K562 (cell line): ENCODE results near the gene MADD. TPM values are rescaled to one million over a fixed set of nuclear protein-coding genes. Genes with fewer than 3 reads are reported as not detected.

Experiments used
- ATAC-seq: fragments of 200-7000 bp; cut with Tn5 transposase; 3 replicates; pipeline ENCODE4 v1.9.1; 2020; ENCODE audit warnings: moderate library complexity
- BruUV-seq: library from RNA; stranded (reverse); fragments of 400-500 nt; replicated peaks from 2 replicates; lab custom pipeline; 2021; lab: Mats Ljungman, UMichigan
- CTCF ChIA-PET: fragments of 300-600 bp; formaldehyde crosslinking; extraction: SDS; loops from one replicate; lab custom pipeline; 2021; ENCODE audit warnings: low intra/inter-chr PET ratio; lab: Yijun Ruan, JAX
- POLR2A ChIA-PET: fragments of 300-600, 350-650 bp; sonication (Branson Sonifier 250); formaldehyde crosslinking; extraction: SDS; loops from one replicate; lab custom pipeline; 2021; ENCODE audit warnings: antibody characterized with exemption, inconsistent platforms; lab: Yijun Ruan, JAX
- DNase-seq, 4 experiments: peaks; one replicate each; pipeline versions ENCODE4 v3.0.0 to v3.0.0-alpha.2; 2011 to 2018; ENCODE audit warnings: low spot score in 3 of 4, mixed read lengths in 3 of 4; ENCODE audit errors: extremely low read depth in 1 of 4
- FAIRE-seq: peaks from 2 replicates; lab custom pipeline; 2011; peaks lifted over from hg19 to GRCh38; lab: Jason Lieb, UNC
- H2AFZ ChIP-seq: 2 replicates; pipeline ENCODE4 v1.6.0; 2011; ENCODE audit warnings: low read depth, low read length, control low read depth, inconsistent platforms
- H3K27ac ChIP-seq: fragments of 200-600 bp; 3 replicates; pipeline ENCODE4 v1.8.0; 2011; ENCODE audit warnings: low read depth, mild to moderate bottlenecking, control low read depth, inconsistent platforms, low read length, moderate library complexity, mixed read lengths; ENCODE audit errors: extremely low read depth
- H3K27me3 ChIP-seq, 2 experiments: fragments of 300-600 bp in 1 of 2; 2 replicates in 1 of 2; 3 replicates in 1 of 2; pipeline versions ENCODE4 v1.6.0 to v1.8.0; 2011; ENCODE audit warnings: inconsistent platforms in 2 of 2, low read length in 2 of 2, mild to moderate bottlenecking in 1 of 2, mixed read lengths in 1 of 2, moderate library complexity in 1 of 2; ENCODE audit not compliant: control insufficient read depth in 2 of 2, insufficient read depth in 2 of 2
- H3K36me3 ChIP-seq: fragments of 300-600 bp; 3 replicates; pipeline ENCODE4 v1.8.0; 2011; ENCODE audit warnings: mild to moderate bottlenecking, low read length, inconsistent platforms; ENCODE audit not compliant: control insufficient read depth, insufficient read depth
- H3K4me1 ChIP-seq, 2 experiments: fragments of 200-600 bp in 1 of 2; replicated peaks in 1 of 2; 2 replicates in 1 of 2; 3 replicates in 1 of 2; pipeline versions ENCODE4 v1.5.1 to v1.8.0; 2011; ENCODE audit warnings: inconsistent platforms in 2 of 2, low read length in 2 of 2, mild to moderate bottlenecking in 1 of 2, mixed read lengths in 1 of 2, moderate library complexity in 1 of 2; ENCODE audit not compliant: control insufficient read depth in 2 of 2, insufficient read depth in 2 of 2
- H3K4me2 ChIP-seq: 2 replicates; pipeline ENCODE4 v1.6.1; 2011; ENCODE audit warnings: low read length, control low read depth, inconsistent platforms, mixed read lengths; ENCODE audit not compliant: insufficient read depth
- H3K4me3 ChIP-seq: fragments of 200-600 bp; sonication (generic), shearing (Covaris generic); 2 replicates; pipeline ENCODE4 v1.5.1; 2016; ENCODE audit warnings: control low read depth, inconsistent platforms
- H3K79me2 ChIP-seq: fragments of 200-600 bp; 3 replicates; pipeline ENCODE4 v1.8.0; 2011; ENCODE audit warnings: low read length, inconsistent platforms; ENCODE audit not compliant: control insufficient read depth, insufficient read depth
- H3K9ac ChIP-seq, 2 experiments: 2 replicates each; pipeline versions ENCODE4 v1.6.0 to v1.6.1; 2011; ENCODE audit warnings: low read depth in 2 of 2, low read length in 2 of 2, control low read depth in 1 of 2, inconsistent platforms in 1 of 2, mild to moderate bottlenecking in 1 of 2, mixed read lengths in 1 of 2; ENCODE audit not compliant: insufficient read depth in 1 of 2
- H3K9me1 ChIP-seq: one replicate; pipeline ENCODE4 v1.6.0; 2011; ENCODE audit warnings: inconsistent platforms, mild to moderate bottlenecking, low read length, moderate library complexity; ENCODE audit not compliant: control insufficient read depth, insufficient read depth
- H3K9me3 ChIP-seq: replicated peaks from 2 replicates; pipeline ENCODE4 v1.5.1; 2011; ENCODE audit warnings: low read depth, low read length, inconsistent platforms; ENCODE audit not compliant: control insufficient read depth, insufficient read depth
- H4K20me1 ChIP-seq: replicated peaks from 2 replicates; pipeline ENCODE4 v1.6.1; 2011; ENCODE audit warnings: low read length, inconsistent platforms, mixed read lengths; ENCODE audit not compliant: control insufficient read depth, insufficient read depth
- ELK1 ChIP-seq: sonication (generic); formaldehyde crosslinking; IDR thresholded peaks from 2 replicates; pipeline ENCODE4 v1.8.1; 2022; ENCODE audit warnings: missing genetic modification reagents
- RB1 ChIP-seq: fragments of 450-650 bp; IDR thresholded peaks from 2 replicates; pipeline ENCODE4 v1.6.1; 2017; ENCODE audit warnings: low read depth, mild to moderate bottlenecking
- TAF7 ChIP-seq: fragments of 450-650 bp; IDR thresholded peaks from 2 replicates; pipeline ENCODE4 v1.6.1; 2016; ENCODE audit warnings: missing genetic modification characterization, missing compliant biosample characterization
- ZKSCAN1 ChIP-seq: fragments of 150-350 bp; IDR thresholded peaks from 2 replicates; pipeline ENCODE4 v1.6.1; 2016; ENCODE audit warnings: low read depth, low read length
- WGBS: fragments of 100-300 bp; shearing (Covaris generic); methylation state at CpG from one replicate; pipeline ENCODE4 v1.1.6; 2016; ENCODE audit warnings: low coverage, mixed read lengths; ENCODE audit not compliant: insufficient coverage; ENCODE audit errors: missing lambda C conversion rate; 5-methylcytosine and 5-hydroxymethylcytosine counted together
- in situ Hi-C: fragments of 300-500 bp; cut with MboI; formaldehyde crosslinking; loops from 4 replicates; pipeline ENCODE4 v1.15.0; 2018; ENCODE audit warnings: inconsistent platforms, mixed read lengths
- intact Hi-C: fragments of 100-400 bp; cut with micrococcal nuclease; formaldehyde crosslinking; loops from 2 replicates; pipeline ENCODE4 v1.14.2; 2022
- polyA plus RNA-seq, 8 experiments: library from polyadenylated mRNA; depleted of rRNA in 4 of 8; stranded (reverse) in 5 of 8; unstranded in 3 of 8; fragments of >200 nt; fragmentation: Nextera tagmentation in 2 of 8; fragmentation: Illumina TruSeq in 1 of 8; extraction: Ambion mirVana in 2 of 8; extraction: Trizol in 1 of 8; gene quantifications; 2 replicates each; pipeline versions ENCODE4 v1.2.1 to v1.2.3, GENCODE V29; 2011 to 2014; ENCODE audit warnings: inconsistent platforms in 1 of 8, missing spikeins in 1 of 8
- total RNA-seq, 7 experiments: library from RNA; depleted of rRNA in 6 of 7; stranded (reverse); fragments of >200 nt in 6 of 7; fragmentation: Illumina TruSeq in 2 of 7; extraction: Trizol in 2 of 7; gene quantifications; 2 replicates each; pipeline versions ENCODE4 v1.2.1 to v1.2.3, GENCODE V29; 2011 to 2021; ENCODE audit warnings: low replicate concordance in 1 of 7
- TF ChIP-seq, protein P1 (sequence below), 2 experiments: fragments of 450-650 bp; formaldehyde crosslinking in 1 of 2; IDR thresholded peaks; 2 replicates each; pipeline versions ENCODE4 v1.4.0 to v1.6.1; 2014 to 2020; ENCODE audit warnings: mild to moderate bottlenecking in 2 of 2, borderline replicate concordance in 1 of 2, low read depth in 1 of 2

Gene MADD
- total and polyA plus RNA-seq, 9 of the 15 experiments (the other 6 are each of a cell fraction or from before 2014, with no cell fraction given): 0.68 to 57.6 (median 33.6) TPM

GRCh38 chr11:47233051-47233450, 36.9 kb upstream of the MADD start (continued):
- TF ChIP-seq ELK1: no peak

GRCh38 chr11:47233989-47234668, 35.8 kb upstream of the MADD start:
- no TSS peak for BruUV-seq
- ATAC-seq (peak; percentile 84), FAIRE-seq (peak; percentile 15), DNase-seq (peak in 3 of 4 experiments; percentile 15 to 57 (median 38))
- Histone ChIP-seq H3K4me1 (peaks cover 4 to 5% of the 10 kb centered on the region in 2 experiments; a peak in 2 of 5 replicates), H3K4me3 (no peak overlapping the region), H3K79me2 (no peaks in the 10 kb centered on the region), H4K20me1 (no peaks in the 10 kb centered on the region), H3K9ac (peak overlapping the region in 1 of 2 experiments; percentile 75; a peak in 1 of 4 replicates), H3K4me2 (no peak overlapping the region), H3K9me3 (no peaks in the 10 kb centered on the region), H3K9me1 (peaks cover 2% of the 10 kb centered on the region), H3K27ac (no peak overlapping the region), H3K27me3 (no peaks in the 10 kb centered on the region), H3K36me3 (peaks cover 13% of the 10 kb centered on the region; the same call in 2 of the 3 replicates), H2AFZ (no peak overlapping the region)
- ChIA-PET CTCF (interaction anchor here (0.6 to 2.0 kb wide), 4 partner anchors 120 to 178 kb away, joined by 3 to 9 read pairs (median 4); partner anchors contain the start of genes MYBPC3 and SLC39A13), POLR2A (interaction anchor here (0.6 to 10.7 kb wide), 7 partner anchors 11 to 100 kb away, joined by 3 to 110 read pairs (median 3); partner anchors contain the start of genes ACP2 and NR1H3)
- in situ Hi-C loops: no loop called here
- whole genome bisulfite sequencing: 71% methylated on average over 11 of the region's 11 CpGs
- intact Hi-C loops: no loop called here
- TF ChIP-seq TAF7 (tag) (no peak), ZKSCAN1 (no peak), RB1 (0 out of 2 replicates have a peak, but pooled peaks have one; percentile 17)
- TF ChIP-seq, protein P1, sequence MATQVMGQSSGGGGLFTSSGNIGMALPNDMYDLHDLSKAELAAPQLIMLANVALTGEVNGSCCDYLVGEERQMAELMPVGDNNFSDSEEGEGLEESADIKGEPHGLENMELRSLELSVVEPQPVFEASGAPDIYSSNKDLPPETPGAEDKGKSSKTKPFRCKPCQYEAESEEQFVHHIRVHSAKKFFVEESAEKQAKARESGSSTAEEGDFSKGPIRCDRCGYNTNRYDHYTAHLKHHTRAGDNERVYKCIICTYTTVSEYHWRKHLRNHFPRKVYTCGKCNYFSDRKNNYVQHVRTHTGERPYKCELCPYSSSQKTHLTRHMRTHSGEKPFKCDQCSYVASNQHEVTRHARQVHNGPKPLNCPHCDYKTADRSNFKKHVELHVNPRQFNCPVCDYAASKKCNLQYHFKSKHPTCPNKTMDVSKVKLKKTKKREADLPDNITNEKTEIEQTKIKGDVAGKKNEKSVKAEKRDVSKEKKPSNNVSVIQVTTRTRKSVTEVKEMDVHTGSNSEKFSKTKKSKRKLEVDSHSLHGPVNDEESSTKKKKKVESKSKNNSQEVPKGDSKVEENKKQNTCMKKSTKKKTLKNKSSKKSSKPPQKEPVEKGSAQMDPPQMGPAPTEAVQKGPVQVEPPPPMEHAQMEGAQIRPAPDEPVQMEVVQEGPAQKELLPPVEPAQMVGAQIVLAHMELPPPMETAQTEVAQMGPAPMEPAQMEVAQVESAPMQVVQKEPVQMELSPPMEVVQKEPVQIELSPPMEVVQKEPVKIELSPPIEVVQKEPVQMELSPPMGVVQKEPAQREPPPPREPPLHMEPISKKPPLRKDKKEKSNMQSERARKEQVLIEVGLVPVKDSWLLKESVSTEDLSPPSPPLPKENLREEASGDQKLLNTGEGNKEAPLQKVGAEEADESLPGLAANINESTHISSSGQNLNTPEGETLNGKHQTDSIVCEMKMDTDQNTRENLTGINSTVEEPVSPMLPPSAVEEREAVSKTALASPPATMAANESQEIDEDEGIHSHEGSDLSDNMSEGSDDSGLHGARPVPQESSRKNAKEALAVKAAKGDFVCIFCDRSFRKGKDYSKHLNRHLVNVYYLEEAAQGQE (IDR thresholded peaks at IDR 0.05; ENCODE audit: borderline replicate concordance): peak; percentile 48; the same call in 1 of the 2 replicates
- TF ChIP-seq, protein P1 (CRISPR knock-in tag; IDR thresholded peaks at IDR 0.05; ENCODE audit: low read depth): no peak
